GM21619 (cell line): ENCODE data around the gene PLD5.

ENCODE experiments used
- ATAC-seq: cut with Tn5 transposase; IDR thresholded peaks from one replicate; pipeline ENCODE4 v1.9.1; 2021; ENCODE audit not compliant: unreplicated experiment

Gene PLD5

GRCh38 chr1:242081446-242081845, 443.1 kb downstream of the PLD5 start:
- no peak for ATAC-seq

DNA sequence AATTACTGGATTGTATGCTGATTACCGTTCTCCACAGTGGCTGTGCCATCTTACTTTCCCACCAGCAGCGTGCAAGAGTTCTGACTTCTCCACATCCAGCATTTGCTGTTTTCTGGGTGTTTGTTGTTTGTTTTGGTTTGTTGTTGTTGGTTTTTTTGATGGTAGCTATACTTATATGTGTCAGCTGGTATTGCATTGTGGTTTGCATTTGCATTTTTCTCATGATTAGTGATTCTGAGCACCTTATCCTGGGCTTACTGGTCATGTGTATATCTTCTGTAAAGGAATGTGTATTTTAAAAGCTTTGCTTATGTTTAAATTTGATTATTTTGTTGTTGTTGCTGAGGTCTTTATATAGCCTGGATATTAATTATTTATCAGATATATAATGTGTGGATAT, 458.7 kb downstream of the PLD5 start:
- no peak for ATAC-seq

DNA sequence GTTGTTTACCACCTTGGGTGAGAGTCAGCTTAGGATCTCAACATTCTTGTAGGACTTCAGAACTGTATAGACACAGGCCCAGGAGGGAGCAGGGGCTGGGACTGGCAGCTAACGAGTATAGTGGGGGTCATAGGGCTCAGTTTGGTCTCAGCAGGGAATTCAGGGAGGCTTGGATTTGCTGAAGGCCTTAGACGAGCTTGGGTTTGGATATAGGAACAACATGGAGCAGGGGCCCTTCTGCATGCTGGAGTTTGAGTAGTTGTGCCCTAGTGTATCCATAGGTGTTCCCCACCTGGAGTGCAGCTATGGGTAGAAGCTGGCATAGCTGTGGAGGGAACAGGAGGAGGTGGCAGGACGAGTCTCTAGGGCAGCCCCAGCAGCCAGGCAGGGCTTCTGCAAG, 462.2 kb downstream of the PLD5 start:
- ATAC-seq, result no peak

DNA sequence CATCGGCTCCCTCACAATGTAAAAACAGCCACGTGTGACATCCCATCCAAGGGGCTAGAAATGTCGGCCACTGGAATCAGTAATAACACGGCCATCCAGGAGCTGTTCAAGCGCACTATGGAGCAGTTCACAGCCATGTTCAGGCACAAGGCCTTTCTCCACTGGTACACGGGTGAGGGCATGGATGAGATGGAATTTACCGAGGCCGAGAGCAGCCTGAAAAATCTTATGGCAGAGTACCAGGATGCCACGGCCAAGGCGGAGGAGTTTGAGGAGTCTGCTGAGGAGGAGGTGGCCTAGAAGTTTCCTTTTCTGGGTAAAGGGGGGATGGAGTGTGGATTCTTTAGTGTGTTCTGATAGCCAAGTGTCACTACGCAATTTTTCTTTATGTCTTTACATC, 464.5 kb downstream of the PLD5 start:
- ATAC-seq, result no peak

- peak; percentile 88 for ATAC-seq
Measured at GRCh38 chr1:242058582-242058981, 465.9 kb downstream of the PLD5 start.

DNA sequence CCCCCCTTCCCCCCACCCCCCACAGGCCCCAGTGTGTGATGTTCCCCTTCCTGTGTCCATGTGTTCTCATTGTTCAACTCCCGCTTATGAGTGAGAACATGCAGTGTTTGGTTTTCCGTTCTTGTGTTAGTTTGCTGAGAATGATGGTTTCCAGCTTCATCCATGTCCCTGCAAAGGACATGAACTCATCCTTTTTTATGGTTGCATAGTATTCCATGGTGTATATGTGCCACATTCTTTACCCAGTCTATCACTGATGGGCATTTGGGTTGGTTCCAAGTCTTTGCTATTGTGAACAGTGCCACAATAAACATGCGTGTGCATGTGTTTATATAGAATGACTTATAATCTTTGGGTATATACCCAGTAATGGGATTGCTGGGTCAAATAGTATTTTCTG, 466.3 kb downstream of the PLD5 start:
- ATAC-seq, result peak; percentile 5

DNA sequence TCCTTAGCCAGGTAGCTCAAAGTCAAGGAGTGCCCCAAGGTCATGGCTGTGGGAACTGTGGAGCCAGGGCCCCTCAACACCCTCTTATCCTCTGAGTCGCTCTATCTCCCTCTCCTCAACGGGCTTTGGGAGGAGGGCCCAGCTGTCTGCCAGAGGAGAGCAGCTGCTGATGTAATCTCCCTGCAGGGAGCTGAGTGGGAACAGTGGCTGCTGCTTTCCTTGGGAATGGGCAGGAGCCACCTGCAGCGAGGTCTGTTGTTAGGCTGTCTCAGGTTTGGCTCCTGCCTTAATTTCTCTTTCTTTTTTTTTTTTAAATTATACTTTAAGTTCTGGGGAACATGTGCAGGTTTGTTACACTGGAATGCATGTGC, 466.8 kb downstream of the PLD5 start:
- no peak for ATAC-seq

GRCh38 chr1:242056988-242057744, 467.3 kb downstream of the PLD5 start:
- no peak for ATAC-seq

GRCh38 chr1:242055749-242056320, 468.7 kb downstream of the PLD5 start:
- ATAC-seq, result no peak

DNA sequence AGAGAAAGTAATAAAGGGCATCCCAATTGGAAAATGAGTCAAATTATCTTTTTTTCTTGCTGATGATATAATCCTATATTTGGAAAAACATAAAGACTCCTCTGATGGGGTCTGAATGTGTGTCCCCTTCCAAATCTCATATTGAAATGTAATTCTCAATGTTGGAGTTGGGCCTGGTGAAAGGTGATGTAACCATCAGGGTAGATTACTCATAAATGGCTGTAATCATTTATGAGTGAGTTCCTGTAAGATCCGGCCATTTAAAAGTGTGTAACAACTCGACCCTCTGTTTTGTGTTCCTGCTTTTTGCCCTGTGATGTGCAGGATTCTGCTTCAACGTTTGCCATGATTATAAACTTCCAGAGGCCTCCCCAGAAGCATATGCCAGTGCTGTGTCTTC, 481.3 kb downstream of the PLD5 start:
- no peak for ATAC-seq

GRCh38 chr1:242034392-242034791, 490.1 kb downstream of the PLD5 start:
- no peak for ATAC-seq

- ATAC-seq, result no peak
Measured at GRCh38 chr1:242033447-242033846, 491.1 kb downstream of the PLD5 start.
